ENCODE data around the gene ADAM12. TPM values are rescaled to one million over a fixed set of nuclear protein-coding genes. Genes with fewer than 3 reads are reported as not detected.

The ADAM12 gene
- total and polyA plus RNA-seq, 10 of the 15 experiments (the other 5 are each of a cell fraction or from before 2014, with no cell fraction given), result under 0.01 to 0.62 (median 0.04) TPM; not detected in 5

- TF ChIP-seq RELB (IDR thresholded peaks at IDR 0.05; ENCODE audit: low read depth) (no peak), TCF3 (IDR thresholded peaks at IDR 0.05; ENCODE audit: borderline replicate concordance, insufficient read depth, low read depth, low read length) (no peak), HDAC2 (IDR thresholded peaks at IDR 0.05) (no peak), NR2C1 (IDR thresholded peaks at IDR 0.05) (no peak), CEBPZ (IDR thresholded peaks at IDR 0.05; ENCODE audit: low read depth, low read length) (no peak)
Observed at GRCh38 chr10:126423732-126424491, 35.6 kb upstream of the ADAM12 start (continued).

GRCh38 chr10:126422567-126422966, 34.3 kb upstream of the ADAM12 start:
- ATAC-seq, result no peak
- ChIA-PET RAD21 (ENCODE audit: unreplicated experiment) (no interaction called here), SMC1A (ENCODE audit: uncharacterized antibody, unreplicated experiment) (no interaction called here), POLR2A (no interaction called here), CTCF (no interaction called here)
- no peaks in the 10 kb centered on the region for H3K36me3 ChIP-seq (ENCODE audit: control insufficient read depth in 2 of 2, insufficient read depth in 2 of 2, low read length in 1 of 2)
- H3K9ac ChIP-seq (ENCODE audit: control insufficient read depth, insufficient read depth, low read length), result no peak overlapping the region
- FAIRE-seq, result no peak
- H3K9me3 ChIP-seq (replicated peaks; ENCODE audit: control insufficient read depth, insufficient read depth, low read length), result no peaks in the 10 kb centered on the region; the same call in 2 of the 3 replicates
- H3K79me2 ChIP-seq (ENCODE audit: control insufficient read depth, insufficient read depth, low read length), result no peaks in the 10 kb centered on the region
- H3K27me3 ChIP-seq (replicated peaks in 1 of 2; ENCODE audit: control insufficient read depth in 2 of 2, insufficient read depth in 2 of 2, low read length in 1 of 2), result no peaks in the 10 kb centered on the region
- H2AFZ ChIP-seq (ENCODE audit: control insufficient read depth, low read depth, low read length), result no peak overlapping the region
- BruUV-seq (replicated peaks), result no TSS peak
- TF ChIP-seq FOS (IDR thresholded peaks at IDR 0.05; ENCODE audit: borderline replicate concordance, extremely low read depth, insufficient read length) (no peak), TAF1 (IDR thresholded peaks at IDR 0.05; ENCODE audit: borderline replicate concordance, low read depth, low read length) (no peak), MEF2A (IDR thresholded peaks at IDR 0.05; ENCODE audit: insufficient read depth, low read depth, low read length) (no peak), ZNF384 (IDR thresholded peaks at IDR 0.05; ENCODE audit: borderline replicate concordance, low read depth, low read length) (no peak), ZBTB4 (CRISPR knock-in tag; IDR thresholded peaks at IDR 0.05) (no peak), BMI1 (IDR thresholded peaks at IDR 0.05; ENCODE audit: borderline replicate concordance) (no peak)
- no peak overlapping the region for H3K4me2 ChIP-seq (ENCODE audit: control insufficient read depth, insufficient read depth)
- H3K4me3 ChIP-seq, result no peak overlapping the region
- DNase-seq (ENCODE audit: low read depth, low spot score), result no peak
- 0% methylated on average over 1 of the region's 1 CpG for WGBS (ENCODE audit: insufficient coverage, insufficient replicate concordance, low lambda C conversion rate, missing lambda C conversion rate)
- intact Hi-C loops (cut with micrococcal nuclease; ENCODE audit: unreplicated experiment) (no loop called here), in situ Hi-C loops (cut with MboI) (no loop called here)
- H4K20me1 ChIP-seq (ENCODE audit: control insufficient read depth, insufficient read depth), result no peaks in the 10 kb centered on the region
- no peaks in the 10 kb centered on the region for H3K4me1 ChIP-seq (ENCODE audit: control insufficient read depth, insufficient read depth, low read length)
- H3K27ac ChIP-seq (ENCODE audit: control insufficient read depth, insufficient read depth), result no peak overlapping the region

Measured in GM12878 (cell line).